ENCODE results near the gene BATF3.

- TF ChIP-seq CTCF (IDR thresholded peaks at IDR 0.05) (no peak), POLR2A (IDR thresholded peaks at IDR 0.05) (no peak)
These were observed 11.1 kb downstream of the BATF3 start for GRCh38 chr1:212688341-212689047.
